ENCODE data around the gene NEK10.

Gene NEK10

DNA sequence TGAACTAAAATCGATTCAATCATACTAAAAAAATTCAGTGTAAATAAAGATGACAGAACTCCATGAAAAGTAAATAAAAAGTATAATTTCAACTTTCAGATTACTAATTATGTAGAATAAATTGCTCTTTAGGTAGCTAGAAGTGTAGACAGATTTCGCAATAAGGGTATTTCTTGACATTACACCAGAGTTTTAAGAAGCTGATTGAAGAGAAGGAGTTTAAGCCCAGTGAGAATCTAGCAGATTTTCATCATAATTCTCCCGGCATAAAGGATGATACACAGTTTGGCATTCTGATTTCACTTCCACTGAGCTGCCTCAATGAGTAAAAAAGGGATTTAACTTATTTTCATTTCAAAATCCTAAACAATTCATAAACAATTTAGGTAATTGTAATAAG, 259.2 kb downstream of the NEK10 start:
- H3K4me3 ChIP-seq (ENCODE audit: low read length, poor library complexity, severe bottlenecking), result no peak overlapping the region

DNA sequence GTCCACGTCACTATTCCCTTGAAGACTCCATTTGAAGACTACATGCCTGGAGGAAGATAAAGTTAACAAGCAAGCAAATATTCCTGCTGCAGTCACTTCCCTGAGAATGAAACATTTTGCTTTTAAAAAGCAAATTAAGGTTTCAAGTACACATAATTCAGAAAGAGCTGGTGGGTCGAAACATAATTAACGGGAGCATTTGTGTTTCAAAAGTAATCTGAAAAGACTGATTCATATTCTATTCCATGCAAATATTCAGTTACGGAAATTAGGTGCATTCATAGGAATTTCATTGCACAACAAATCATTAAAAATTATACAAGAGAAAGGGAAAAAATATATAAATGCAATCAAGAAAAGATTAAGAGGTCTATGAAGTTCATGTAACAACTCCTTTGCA, 260.9 kb downstream of the NEK10 start:
- no peak overlapping the region for H3K4me3 ChIP-seq (ENCODE audit: low read length, poor library complexity, severe bottlenecking)
- TF ChIP-seq, protein P1, sequence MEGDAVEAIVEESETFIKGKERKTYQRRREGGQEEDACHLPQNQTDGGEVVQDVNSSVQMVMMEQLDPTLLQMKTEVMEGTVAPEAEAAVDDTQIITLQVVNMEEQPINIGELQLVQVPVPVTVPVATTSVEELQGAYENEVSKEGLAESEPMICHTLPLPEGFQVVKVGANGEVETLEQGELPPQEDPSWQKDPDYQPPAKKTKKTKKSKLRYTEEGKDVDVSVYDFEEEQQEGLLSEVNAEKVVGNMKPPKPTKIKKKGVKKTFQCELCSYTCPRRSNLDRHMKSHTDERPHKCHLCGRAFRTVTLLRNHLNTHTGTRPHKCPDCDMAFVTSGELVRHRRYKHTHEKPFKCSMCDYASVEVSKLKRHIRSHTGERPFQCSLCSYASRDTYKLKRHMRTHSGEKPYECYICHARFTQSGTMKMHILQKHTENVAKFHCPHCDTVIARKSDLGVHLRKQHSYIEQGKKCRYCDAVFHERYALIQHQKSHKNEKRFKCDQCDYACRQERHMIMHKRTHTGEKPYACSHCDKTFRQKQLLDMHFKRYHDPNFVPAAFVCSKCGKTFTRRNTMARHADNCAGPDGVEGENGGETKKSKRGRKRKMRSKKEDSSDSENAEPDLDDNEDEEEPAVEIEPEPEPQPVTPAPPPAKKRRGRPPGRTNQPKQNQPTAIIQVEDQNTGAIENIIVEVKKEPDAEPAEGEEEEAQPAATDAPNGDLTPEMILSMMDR (conservative IDR thresholded peaks at IDR 0.05; ENCODE audit: low read length), result no peak
- no peak for TF ChIP-seq EZH2phosphoT487 (IDR thresholded peaks at IDR 0.05; ENCODE audit: borderline replicate concordance)
- H3K4me2 ChIP-seq (ENCODE audit: low read depth, low read length, poor library complexity, severe bottlenecking), result no peak overlapping the region
- H3K4me1 ChIP-seq (ENCODE audit: insufficient read depth, low read length, poor library complexity, severe bottlenecking), result no peaks in the 10 kb centered on the region
- H4K20me1 ChIP-seq (ENCODE audit: insufficient read depth, low read length, poor library complexity, severe bottlenecking), result no peaks in the 10 kb centered on the region
- no peaks in the 10 kb centered on the region for H3K9me3 ChIP-seq (ENCODE audit: insufficient read depth, low read depth, low read length)
- no peaks in the 10 kb centered on the region for H3K36me3 ChIP-seq (ENCODE audit: insufficient read depth, low read length)
- no peaks in the 10 kb centered on the region for H3K27me3 ChIP-seq (ENCODE audit: insufficient read depth, low read length, poor library complexity, severe bottlenecking)
- H3K9me2 ChIP-seq (replicated peaks; ENCODE audit: low read depth, low read length), result no peaks in the 10 kb centered on the region
- H3K79me2 ChIP-seq (ENCODE audit: insufficient read depth, low read length), result no peaks in the 10 kb centered on the region
- H2AFZ ChIP-seq (ENCODE audit: low read length), result no peak overlapping the region
- no peaks in the 10 kb centered on the region for H3F3A ChIP-seq (ENCODE audit: low read depth)
- H3K9ac ChIP-seq (ENCODE audit: low read depth, low read length, poor library complexity, severe bottlenecking), result no peak overlapping the region

More for the DNA sequence above, 259.2 kb downstream of the NEK10 start:
- no peak overlapping the region for H3K9ac ChIP-seq (ENCODE audit: low read depth, low read length, poor library complexity, severe bottlenecking)
- no peaks in the 10 kb centered on the region for H3K36me3 ChIP-seq (ENCODE audit: insufficient read depth, low read length)
- no peaks in the 10 kb centered on the region for H4K20me1 ChIP-seq (ENCODE audit: insufficient read depth, low read length, poor library complexity, severe bottlenecking)
- no peaks in the 10 kb centered on the region for H3K9me2 ChIP-seq (replicated peaks; ENCODE audit: low read depth, low read length)
- no peaks in the 10 kb centered on the region for H3K27me3 ChIP-seq (ENCODE audit: insufficient read depth, low read length, poor library complexity, severe bottlenecking)
- TF ChIP-seq, protein P1 (conservative IDR thresholded peaks at IDR 0.05; ENCODE audit: low read length), result no peak
- TF ChIP-seq EZH2phosphoT487 (IDR thresholded peaks at IDR 0.05; ENCODE audit: borderline replicate concordance), result no peak
- no peak overlapping the region for H2AFZ ChIP-seq (ENCODE audit: low read length)
- H3F3A ChIP-seq (ENCODE audit: low read depth), result no peaks in the 10 kb centered on the region
- no peaks in the 10 kb centered on the region for H3K79me2 ChIP-seq (ENCODE audit: insufficient read depth, low read length)
- H3K4me2 ChIP-seq (ENCODE audit: low read depth, low read length, poor library complexity, severe bottlenecking), result no peak overlapping the region
- no peaks in the 10 kb centered on the region for H3K9me3 ChIP-seq (ENCODE audit: insufficient read depth, low read depth, low read length)
- H3K4me1 ChIP-seq (ENCODE audit: insufficient read depth, low read length, poor library complexity, severe bottlenecking), result no peaks in the 10 kb centered on the region

GRCh38 chr3:27105904-27106303, 263.3 kb downstream of the NEK10 start:
- no peaks in the 10 kb centered on the region for H3K9me2 ChIP-seq (replicated peaks; ENCODE audit: low read depth, low read length)
- H3K9ac ChIP-seq (ENCODE audit: low read depth, low read length, poor library complexity, severe bottlenecking), result no peak overlapping the region
- no peak overlapping the region for H3K4me2 ChIP-seq (ENCODE audit: low read depth, low read length, poor library complexity, severe bottlenecking)
- no peaks in the 10 kb centered on the region for H3K9me3 ChIP-seq (ENCODE audit: insufficient read depth, low read depth, low read length)
- no peaks in the 10 kb centered on the region for H3K79me2 ChIP-seq (ENCODE audit: insufficient read depth, low read length)
- H3K36me3 ChIP-seq (ENCODE audit: insufficient read depth, low read length), result no peaks in the 10 kb centered on the region
- TF ChIP-seq, protein P1 (conservative IDR thresholded peaks at IDR 0.05; ENCODE audit: low read length), result no peak
- no peak for TF ChIP-seq EZH2phosphoT487 (IDR thresholded peaks at IDR 0.05; ENCODE audit: borderline replicate concordance)
- H3K27me3 ChIP-seq (ENCODE audit: insufficient read depth, low read length, poor library complexity, severe bottlenecking), result no peaks in the 10 kb centered on the region
- no peak overlapping the region for H3K4me3 ChIP-seq (ENCODE audit: low read length, poor library complexity, severe bottlenecking)
- no peaks in the 10 kb centered on the region for H3K4me1 ChIP-seq (ENCODE audit: insufficient read depth, low read length, poor library complexity, severe bottlenecking)
- H2AFZ ChIP-seq (ENCODE audit: low read length), result no peak overlapping the region
- H4K20me1 ChIP-seq (ENCODE audit: insufficient read depth, low read length, poor library complexity, severe bottlenecking), result no peaks in the 10 kb centered on the region
- H3F3A ChIP-seq (ENCODE audit: low read depth), result no peaks in the 10 kb centered on the region

Data from Loucy (cell line).